Adrenal gland (tissue), 5 donors: ENCODE measurements around the gene DGKQ.

ENCODE experiments used
- POLR2A ChIP-seq, 2 donors: fragments of 450-650 bp; IDR thresholded peaks; one replicate each; pipeline ENCODE4 v1.6.1; 2017; ENCODE audit warnings: antibody characterized with exemption in 2 of 2, mild to moderate bottlenecking in 2 of 2, moderate library complexity in 1 of 2
- TF ChIP-seq, protein P1 (sequence below), 6 experiments: fragments of 450-650 bp in 4 of 6; fragments of 200-600 bp in 2 of 6; sonication (generic) in 1 of 6; IDR thresholded peaks; 1 replicate in 5 of 6; 2 replicates in 1 of 6; pipeline versions ENCODE4 v1.5.1 to v1.8.0; 2016 to 2021; ENCODE audit warnings: antibody characterized with exemption in 6 of 6, mild to moderate bottlenecking in 2 of 6, moderate library complexity in 1 of 6
- donor health status: DM: no; HTN: no; CAD: no.

GRCh38 chr4:970854-971520 is 2.4 kb downstream of the DGKQ start:
- TF ChIP-seq, protein P1, sequence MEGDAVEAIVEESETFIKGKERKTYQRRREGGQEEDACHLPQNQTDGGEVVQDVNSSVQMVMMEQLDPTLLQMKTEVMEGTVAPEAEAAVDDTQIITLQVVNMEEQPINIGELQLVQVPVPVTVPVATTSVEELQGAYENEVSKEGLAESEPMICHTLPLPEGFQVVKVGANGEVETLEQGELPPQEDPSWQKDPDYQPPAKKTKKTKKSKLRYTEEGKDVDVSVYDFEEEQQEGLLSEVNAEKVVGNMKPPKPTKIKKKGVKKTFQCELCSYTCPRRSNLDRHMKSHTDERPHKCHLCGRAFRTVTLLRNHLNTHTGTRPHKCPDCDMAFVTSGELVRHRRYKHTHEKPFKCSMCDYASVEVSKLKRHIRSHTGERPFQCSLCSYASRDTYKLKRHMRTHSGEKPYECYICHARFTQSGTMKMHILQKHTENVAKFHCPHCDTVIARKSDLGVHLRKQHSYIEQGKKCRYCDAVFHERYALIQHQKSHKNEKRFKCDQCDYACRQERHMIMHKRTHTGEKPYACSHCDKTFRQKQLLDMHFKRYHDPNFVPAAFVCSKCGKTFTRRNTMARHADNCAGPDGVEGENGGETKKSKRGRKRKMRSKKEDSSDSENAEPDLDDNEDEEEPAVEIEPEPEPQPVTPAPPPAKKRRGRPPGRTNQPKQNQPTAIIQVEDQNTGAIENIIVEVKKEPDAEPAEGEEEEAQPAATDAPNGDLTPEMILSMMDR (IDR thresholded peaks at IDR 0.05): no peak
- TF ChIP-seq POLR2A (IDR thresholded peaks at IDR 0.05): no peak
